NCI-H2171 (cell line): ENCODE results near the gene KSR1.
"Not testable (repeated sequence)": the region's sequence is repeated elsewhere in the genome, so short reads cannot be mapped to it uniquely, and the experiment has no call there.

Experiments used
- DNase-seq: peaks from one replicate; lab custom pipeline; 2025; lab: John Stamatoyannopoulos, UW

Gene KSR1

DNA sequence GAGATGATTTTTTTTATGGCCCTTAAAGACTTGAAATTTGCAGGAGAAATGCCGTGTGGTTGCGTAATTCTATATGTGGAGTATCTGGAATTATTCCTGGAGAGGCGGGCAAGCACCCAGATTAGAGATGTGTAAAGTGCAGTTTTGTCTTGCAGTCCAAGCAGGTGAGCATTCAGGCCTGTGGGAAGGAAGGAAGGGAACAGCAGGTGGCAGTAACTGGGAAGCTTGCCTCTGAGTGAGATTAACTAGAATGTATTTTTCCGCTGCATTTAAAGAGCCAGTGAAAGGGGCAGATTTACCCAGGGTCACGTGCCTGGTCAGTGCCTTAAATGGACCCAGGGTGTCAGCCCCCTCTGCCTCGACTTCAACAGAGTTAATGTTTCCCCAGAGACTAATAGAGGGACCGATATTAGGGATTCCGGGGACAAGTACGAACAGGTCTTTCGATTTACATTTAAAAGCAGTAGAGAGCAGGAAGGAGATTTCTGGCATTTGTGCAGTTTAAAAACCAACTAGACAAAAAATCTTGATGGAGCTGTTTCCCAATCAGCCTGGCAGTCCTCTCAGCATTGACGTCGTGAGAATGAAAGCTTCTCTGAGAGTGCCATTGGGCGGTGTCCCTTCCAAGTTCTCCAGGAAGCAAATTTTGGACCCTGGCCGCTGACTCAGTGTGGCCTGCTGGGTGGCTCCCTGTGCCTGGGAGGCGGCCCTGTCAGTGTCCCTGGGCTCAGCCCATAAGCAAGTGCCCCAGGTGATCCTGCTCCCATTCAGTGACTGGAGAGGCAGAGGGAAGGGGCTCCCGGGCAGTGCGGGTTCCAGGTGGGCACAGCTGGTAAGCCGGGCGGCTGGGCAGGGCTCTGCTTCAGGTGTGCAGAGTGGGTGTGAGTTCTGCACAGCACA lies 38.2 kb downstream of the KSR1 start:
- no peak for DNase-seq

DNA sequence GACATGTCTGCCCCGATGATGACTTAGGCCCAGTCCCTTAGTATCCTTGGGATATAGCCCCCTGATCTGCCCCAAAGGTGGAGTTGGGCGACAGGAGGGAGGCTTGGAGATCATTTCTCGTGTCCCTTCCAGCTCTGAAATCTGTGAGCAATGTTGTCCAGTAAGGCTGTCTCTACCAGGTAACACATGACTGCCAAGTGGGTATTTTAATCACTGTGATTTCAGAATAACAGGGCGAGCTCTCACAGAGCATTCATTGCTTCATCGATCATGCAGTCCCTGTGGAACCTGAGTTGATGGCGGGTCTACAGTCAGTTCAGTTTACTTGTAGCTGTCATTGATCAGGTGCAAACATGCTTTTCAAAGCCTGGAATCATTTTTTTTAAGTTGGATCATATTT lies 39.2 kb downstream of the KSR1 start:
- no peak for DNase-seq

DNA sequence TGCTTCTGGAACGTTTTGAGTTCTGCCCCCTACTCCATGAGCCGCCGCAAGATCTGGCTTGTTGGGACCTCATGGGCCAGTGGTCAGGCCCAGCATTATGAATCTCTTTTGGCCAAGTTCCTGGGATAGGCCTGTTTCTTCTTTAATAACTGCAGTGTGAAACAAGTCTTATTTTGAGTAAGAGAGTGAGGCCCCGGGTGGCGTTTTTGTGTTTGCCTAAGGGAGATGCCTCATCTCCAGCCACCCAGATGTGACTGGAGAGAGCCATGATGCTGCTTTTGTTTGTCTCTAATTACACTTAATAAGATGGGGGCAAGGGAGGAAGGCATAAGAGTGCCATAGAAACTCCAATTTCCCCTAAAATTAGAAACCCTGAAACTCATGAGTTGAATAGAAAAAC lies 39.8 kb downstream of the KSR1 start:
- no peak for DNase-seq

DNA sequence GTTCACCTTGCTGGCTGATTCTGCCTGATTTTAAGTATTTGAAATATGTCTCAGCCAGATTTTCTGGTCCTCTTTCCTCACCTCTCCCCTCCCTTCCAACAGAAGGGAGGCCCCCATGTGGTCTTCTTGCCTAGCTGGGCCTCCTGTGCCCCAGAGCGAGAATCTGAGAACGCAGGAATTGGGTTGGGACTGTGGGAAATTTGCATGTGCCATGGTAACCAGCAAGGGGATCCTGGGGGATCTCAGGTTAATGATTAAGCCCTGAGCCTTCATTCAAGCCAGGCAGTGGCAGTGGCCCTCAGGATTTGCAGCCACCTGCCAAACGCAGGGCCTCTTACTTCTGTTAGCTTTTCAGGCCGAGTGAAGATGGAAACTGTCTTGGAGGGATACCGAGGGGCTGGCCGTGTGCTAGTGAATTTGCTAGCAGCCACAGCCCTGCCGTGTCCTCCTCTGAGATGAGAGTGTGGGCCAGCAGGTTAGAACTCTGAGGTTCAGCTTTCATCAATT lies 40.2 kb downstream of the KSR1 start:
- DNase-seq, result no peak

DNA sequence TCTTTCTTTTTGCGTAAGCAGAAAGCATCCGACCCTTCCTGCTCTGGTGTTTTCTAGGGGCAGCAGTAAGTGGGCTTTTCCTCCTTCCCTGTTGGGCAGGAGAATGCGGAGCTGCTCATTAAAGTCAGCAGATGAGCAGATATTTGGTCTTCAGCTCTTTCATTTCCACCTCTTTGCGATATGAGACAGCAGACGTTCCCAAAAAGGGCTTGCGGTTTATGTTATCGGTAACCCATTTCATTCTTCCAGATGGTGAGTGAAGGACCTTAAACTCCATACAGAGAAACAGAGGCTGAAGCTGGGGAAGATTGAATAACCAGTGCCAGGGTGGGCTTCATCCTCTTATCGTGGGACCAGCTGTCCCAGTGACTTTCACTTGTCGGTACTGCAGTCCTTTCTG lies 40.7 kb downstream of the KSR1 start:
- no peak for DNase-seq

DNA sequence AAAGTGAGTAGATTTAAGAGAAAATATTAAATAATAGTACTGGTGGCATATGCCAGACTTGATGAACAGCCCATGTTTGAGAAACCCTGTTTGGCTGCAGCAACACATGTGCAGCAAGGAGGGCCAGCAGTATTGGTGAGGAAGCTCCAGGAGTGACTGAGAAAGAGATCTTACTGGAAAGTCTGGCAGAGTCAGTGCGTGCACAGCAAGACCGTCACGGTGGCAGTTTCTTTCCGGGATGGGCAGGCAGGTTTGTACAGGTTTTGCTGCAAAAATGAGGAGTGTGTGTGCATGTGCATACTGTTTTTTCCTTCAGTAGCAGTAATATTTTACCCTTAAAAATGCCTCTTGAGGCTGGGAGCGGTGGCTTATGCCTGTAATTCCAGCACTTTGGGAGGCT lies 41.4 kb downstream of the KSR1 start:
- DNase-seq, result no peak

DNA sequence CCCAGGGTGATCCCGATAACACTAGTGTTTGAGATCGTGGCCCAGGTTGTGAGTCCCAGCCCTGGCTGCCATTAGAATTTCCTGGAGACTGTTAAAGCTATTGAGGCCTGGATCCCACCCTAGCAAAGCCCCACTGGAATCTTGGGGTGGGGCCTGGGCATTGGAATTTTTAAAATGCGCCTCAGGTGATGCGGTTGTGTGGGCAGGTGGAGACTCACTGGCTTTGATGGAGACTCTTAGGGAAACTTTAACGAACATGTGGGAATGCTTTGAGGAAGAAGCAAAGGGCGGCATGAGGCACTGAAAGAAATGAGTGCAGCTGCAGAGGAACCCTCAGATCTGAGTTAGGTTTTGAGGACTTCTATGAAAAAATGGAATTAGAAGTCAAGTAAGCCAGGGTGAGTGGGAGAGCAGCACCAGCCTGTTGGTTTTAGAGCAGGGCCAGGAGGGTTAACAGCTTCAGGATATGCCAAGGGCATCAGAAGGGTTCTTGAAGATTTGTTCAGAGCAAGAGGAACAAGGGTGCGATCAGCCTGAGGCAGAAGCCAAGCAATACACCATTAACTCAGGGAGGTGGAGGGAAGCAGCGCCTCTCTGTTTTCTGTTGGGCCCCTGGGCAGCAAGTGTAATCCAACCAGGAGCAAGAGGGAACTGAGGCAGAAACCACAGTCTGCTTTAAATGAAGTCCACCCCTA lies 42.5 kb downstream of the KSR1 start:
- DNase-seq, result no peak

DNA sequence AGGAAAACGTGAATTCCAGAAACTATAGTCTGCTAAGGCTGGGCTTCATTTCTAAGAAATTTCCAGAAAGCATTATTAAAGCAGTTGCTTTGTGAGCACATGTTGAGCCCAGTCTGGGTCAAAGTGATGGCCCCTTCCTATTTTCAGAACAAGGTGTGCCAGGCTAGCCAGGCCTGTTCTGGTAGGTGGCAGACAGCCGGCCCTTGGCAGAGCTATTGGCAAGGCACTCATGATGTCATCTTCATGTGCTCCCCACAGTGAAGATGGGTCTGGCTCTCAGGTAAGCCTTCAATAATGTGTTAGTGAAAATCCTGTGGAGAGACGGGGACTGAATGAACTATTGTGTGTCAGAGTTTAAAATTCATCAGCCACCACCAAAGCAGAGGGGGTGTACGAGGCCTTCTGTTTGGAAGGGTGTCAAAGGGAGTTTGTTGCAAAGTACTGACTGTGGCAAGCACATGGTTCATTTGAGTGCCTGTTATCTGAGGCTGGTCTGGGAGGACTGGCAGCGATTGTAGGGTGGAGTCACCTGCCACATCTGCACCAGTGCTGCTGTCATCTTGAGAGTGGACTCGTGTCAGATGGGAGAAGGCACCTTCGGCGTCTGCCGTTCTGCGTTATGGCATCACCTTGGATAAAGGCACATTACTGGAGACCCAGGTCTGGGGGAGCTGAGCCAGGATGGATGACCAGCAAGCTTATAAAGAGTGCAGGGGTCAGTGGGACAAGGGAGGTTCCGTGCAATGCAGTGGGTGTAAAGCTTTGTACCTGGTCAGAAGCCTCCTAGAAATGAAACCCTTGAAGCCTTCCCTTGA lies 43.4 kb downstream of the KSR1 start:
- DNase-seq, result no peak

DNA sequence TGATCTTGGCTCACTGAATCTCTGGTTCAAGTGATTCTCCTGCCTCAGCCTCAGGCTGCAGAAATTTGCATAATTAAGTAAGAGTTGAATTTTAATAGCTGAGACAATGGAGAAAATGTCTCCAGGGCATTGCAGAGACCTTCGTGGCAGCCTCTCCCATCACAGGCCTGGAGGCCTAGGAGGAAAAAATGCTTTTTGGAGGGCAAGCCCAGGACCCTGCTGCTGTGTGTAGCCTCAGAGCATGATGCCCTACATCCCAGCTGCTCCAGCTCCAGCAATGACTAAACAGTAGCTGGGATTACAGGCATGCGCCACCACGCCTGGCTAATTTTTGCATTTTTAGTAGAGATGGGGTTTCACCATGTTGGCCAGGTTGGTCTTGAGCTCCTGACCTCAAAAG lies 45.1 kb downstream of the KSR1 start:
- not testable (repeated sequence) for DNase-seq

DNA sequence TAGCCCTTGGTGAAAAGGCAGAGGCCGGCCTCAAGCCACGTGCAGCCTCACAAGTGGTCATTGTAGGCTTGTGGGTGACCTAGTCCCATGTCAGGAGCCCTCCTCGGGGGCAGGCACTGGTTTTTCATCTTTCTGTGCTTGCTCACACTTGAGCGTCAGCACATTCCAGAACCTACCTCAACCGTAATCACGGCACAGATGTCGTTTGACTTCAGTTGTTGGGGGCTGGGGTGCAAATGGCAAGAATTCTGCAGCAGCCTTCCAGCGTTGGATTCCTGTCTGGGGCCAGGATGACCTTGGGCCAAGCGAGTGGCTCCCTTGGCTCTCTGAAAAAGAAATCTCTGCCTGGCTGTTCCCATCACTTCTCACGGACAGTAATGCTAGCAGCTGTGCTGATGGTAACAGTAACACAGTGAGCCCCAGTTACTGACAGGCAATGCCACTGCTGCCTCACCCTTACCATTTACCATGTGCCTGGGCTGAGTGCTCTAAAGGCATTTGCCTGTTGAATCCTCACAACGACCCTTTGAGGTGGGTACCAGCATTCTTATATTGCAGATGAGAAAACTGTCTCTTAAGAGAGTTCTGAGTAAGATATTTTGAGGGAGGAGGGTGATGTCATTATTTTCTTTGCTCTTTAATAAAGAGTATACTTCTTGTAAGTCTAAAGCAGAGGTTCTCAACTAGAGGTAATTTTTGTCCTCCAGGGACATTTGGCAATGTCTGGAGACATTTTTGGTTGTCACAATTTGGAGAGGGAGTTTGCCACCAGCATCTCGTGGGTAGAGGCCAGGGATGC lies 46.5 kb downstream of the KSR1 start:
- DNase-seq, result no peak

DNA sequence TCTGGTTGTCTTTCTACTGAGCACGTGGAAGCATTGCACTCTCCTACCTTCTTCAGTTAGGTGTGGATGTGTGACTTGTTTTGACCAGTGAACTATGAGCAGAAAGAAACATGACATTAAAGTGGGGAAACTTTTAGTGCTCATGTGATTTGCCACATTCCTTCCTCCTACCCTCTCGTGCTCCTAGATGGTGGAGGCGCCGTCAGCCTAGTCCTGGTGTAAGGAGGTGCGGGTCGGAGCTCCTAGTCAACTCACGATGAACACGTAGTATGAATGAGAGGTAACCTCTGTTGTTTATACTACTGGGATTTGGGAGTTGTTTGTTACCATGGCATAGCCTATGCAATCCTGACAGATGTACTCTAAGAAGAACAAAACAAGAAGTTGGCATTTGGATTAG lies 47.4 kb downstream of the KSR1 start:
- DNase-seq, result no peak

DNA sequence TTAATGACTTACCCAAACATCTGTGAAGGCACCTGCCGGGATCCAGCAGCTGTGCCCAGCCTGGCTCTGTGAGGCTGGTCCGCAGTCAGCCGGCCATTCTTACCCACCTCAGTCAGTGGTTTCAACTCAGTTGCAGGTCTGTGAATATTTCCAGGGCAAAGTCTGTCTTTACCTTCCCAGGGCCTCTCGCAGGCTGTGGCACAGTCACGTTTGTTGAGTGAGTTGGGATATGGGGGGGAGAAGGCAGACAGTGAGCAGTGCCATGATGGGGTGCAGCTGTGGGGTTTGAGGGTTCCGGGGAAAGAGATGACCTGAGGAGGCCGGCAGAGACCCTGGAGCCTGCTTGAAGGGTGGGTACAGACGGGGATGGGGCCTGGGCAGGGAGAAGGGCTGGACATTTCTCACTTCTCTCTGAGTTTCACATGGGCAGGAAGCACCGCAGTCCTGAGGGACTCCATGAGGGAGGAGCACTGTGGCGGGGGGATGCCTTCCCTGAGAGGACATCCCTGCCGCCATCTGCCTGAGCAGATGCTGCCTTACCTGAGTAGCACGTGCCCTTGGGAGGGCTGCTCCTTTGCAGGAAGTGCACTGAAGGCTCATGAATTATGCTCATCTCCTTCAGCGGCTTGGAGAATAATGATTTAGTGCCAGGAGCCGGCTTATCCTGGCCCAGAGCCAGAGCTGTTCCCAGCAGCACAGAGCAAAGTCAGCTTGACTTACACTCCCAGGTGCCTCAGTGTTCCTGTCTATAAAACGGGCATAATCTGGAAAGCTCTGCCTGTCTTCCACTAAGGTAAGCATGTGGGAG lies 48.1 kb downstream of the KSR1 start:
- peak; percentile 95 for DNase-seq

DNA sequence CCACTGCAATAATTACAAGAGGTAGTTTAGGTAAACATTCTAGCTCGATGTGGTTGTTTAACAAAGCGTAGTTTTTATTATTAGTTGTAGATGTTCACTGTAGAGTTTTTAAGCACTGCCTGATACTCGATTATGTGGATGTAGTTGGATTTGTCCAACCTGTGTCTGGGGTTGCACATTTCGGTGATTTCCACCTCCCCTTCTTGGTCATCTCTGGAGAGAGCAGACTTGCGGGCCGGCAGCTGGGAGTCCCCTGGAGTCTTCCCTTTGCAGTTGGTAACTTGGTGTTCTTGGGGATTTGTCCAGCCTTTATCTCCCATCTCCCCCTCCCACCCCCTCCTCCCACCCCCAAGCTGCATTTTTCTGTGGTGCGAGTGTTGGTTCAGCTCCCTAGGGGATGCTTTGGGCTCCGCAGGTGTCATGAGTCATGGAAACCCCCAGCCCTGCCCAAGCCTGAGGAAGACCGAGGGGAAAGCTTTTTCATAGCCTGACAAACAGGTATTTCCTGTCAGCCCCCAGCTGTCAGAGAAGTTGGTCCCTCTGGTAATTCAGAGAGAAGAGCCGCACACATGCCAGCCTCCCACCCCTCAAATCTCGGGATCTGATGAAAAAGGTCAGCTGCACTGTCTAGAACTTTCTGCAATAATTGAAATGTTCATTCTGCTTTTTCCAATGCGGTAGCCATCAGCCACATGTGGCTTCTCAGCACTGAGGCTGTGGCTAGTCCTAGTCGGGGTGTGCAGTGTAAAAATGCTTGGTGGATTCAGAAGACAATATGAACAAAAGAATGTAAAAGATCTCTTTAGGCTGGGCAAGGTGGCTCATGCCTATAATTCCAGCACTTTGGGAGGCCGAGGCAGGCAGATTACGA lies 50.3 kb downstream of the KSR1 start:
- DNase-seq, result no peak

DNA sequence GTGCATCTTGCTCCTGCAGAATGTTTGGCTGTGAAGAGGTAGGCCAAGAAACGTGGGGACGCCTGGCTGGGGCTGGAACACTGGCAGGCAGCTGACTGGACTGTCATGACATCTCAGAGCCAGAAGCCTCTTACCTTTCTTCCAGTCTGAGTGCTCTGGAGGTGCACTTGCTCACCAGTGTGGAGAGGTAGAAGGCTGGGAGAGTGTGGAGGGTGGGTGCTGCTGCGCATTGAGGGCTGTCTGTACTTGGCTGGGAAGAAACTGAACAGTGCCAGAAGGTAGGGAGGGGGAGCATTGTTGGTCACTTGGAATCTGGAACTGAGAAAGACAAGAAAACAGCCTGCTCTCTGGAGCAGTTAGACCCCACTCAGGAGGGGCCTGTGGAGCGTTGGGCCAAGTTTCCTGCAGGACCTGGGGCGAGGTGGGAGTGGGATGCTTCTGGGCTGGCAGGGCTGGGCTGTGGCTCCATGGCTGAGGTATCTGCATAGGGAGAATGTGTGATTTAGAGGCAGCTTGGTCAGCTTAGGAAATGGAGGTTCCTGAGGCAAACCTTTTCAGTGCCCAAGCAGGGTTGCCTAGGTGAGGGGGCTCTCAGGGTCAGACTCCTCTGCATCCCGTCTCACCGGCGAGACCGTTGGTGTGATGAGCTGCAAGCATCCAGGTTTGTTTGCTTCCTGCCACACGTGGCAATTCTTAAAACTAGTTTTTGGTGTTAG lies 55.1 kb downstream of the KSR1 start:
- no peak for DNase-seq

DNA sequence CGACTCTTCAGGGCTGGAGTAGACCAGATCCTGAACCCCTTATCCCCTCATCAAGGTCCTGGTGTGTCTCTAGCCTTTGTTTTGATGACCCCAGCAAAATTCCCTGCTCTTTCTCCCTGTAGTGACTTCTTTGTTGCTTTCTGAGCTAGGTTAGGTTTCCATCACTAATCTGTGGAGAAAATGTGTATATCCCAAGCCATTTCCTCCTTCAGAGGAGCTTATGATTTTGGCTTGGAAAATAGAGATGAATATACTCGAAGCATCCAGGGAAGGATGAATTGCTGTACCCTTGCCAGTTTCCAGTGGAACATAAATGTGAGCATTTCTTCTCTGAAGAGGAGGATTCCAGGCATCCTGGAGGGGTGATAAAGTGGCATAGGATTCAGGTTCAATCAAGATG lies 55.8 kb downstream of the KSR1 start:
- no peak for DNase-seq

DNA sequence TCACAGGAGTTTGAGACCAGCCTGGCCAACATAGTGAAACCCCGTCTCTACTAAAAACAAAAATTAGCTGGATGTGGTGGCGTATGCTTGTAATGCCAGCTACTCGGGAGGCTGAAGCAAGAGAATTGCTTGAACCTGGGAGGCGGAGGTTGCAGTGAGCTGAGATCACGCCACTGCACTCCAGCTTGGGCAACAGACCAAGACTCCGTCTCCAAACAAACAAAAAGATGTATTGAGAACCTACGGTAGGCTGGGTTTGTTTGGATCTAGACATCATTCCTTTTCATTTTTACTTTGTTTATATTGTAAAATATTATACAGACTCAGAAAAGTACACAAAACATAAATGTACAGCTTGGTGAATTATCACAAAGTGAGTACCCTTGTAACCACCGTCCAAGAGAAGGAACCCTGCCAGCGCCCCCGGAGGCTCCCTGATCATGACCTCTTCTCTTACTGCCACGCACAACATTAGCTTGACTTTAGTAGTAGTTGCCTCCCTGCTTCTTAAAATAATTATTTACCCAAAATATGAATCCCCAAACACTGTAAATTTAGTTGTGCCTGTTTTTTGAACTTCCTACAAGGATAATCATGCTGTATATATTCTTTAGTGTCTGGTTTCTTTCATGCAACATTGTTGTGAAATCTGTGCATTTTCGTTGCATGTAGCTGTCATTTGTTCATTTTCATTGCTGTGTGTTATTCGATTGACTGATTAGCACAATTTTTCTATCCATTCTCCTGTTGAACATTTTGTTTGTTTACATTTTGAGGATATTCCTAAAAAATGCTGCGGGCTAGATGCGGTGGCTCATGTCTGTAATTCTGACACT lies 56.5 kb downstream of the KSR1 start:
- no peak for DNase-seq

DNA sequence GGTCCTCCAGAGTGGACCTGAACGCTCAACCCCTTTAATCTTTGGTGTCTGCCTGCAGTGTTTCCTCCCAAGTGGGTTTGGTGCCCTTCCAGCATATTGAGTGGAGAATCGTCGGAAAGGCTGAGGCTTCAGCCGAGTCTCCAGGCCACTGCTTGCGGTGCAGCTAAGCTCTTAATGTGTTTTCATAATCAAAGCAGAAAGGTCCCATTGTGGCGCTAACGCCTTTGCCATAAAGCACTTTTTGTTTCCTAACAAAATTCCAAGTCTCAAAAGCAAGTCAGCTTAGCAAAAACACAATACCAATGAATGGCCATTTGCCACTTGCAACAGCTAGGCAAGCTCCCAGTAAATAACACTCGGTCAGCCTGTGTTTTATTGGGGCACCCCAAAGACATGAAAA lies 57.6 kb downstream of the KSR1 start:
- no peak for DNase-seq
